Brain microvascular endothelial cell (primary cell): ENCODE measurements around the gene FARP1.

ENCODE experiments used
- DNase-seq: peaks from one replicate; pipeline ENCODE4 v3.0.0-alpha.2; 2020
- H3K27ac ChIP-seq: fragments of 250-450 bp; sonication (Bioruptor Pico); 2 replicates; pipeline ENCODE4 v1.5.1; 2020; ENCODE audit warnings: mild to moderate bottlenecking, moderate library complexity
- H3K27me3 ChIP-seq: fragments of 250-450 bp; sonication (Bioruptor Pico); replicated peaks from 2 replicates; pipeline ENCODE4 v1.5.1; 2020; ENCODE audit warnings: mild to moderate bottlenecking
- H3K36me3 ChIP-seq: fragments of 250-450 bp; sonication (Bioruptor Pico); replicated peaks from 2 replicates; pipeline ENCODE4 v1.5.1; 2020; ENCODE audit warnings: mild to moderate bottlenecking
- H3K4me3 ChIP-seq: 2 replicates; pipeline ENCODE4 v1.5.1; 2011; ENCODE audit warnings: low read depth, mild to moderate bottlenecking, control low read depth, low read length, moderate library complexity
- in situ Hi-C: cut with HindIII; loops from 2 replicates; pipeline ENCODE4 v1.10.0; 2017; ENCODE audit warnings: low sequenced_read_pairs, low pct_ligation_motif_present
- TF ChIP-seq, protein P1 (sequence below): IDR thresholded peaks from 2 replicates; pipeline ENCODE4 v1.5.1; 2011; ENCODE audit warnings: low read depth, mild to moderate bottlenecking, moderate library complexity, low read length, control low read depth, inconsistent platforms; ENCODE audit errors: missing control alignments

FARP1 gene

DNA sequence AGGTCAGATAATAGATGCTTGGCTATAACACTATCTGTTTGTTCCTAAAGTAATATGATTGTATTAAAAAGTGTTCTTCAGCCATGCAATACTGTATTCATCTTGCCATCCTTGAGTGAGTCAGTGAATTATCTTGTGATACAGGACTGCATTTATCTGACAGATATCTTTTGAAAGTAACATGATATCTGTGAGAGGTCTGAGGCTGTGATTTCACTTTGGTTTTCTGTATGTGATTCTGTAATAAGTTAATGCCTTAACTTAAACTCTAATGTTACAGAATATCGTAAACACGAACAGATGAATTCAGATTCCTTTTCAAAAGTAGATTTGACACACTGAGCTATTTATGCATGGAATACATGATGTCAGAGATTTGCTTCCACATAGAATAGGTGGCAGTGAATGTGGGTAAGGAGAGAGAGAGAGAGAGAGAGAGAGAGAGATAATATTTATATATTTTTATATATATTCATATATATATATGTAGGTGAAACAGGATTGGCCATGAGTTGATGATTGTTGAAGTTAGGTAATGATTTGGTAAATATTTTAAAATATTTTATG is 132.1 kb downstream of the FARP1 start:
- H3K4me3 ChIP-seq: no peak overlapping the region
- no peaks in the 10 kb centered on the region for H3K36me3 ChIP-seq
- in situ Hi-C loops: no loop called here
- DNase-seq: peak; percentile 43
- H3K27me3 ChIP-seq: no peaks in the 10 kb centered on the region
- TF ChIP-seq, protein P1, sequence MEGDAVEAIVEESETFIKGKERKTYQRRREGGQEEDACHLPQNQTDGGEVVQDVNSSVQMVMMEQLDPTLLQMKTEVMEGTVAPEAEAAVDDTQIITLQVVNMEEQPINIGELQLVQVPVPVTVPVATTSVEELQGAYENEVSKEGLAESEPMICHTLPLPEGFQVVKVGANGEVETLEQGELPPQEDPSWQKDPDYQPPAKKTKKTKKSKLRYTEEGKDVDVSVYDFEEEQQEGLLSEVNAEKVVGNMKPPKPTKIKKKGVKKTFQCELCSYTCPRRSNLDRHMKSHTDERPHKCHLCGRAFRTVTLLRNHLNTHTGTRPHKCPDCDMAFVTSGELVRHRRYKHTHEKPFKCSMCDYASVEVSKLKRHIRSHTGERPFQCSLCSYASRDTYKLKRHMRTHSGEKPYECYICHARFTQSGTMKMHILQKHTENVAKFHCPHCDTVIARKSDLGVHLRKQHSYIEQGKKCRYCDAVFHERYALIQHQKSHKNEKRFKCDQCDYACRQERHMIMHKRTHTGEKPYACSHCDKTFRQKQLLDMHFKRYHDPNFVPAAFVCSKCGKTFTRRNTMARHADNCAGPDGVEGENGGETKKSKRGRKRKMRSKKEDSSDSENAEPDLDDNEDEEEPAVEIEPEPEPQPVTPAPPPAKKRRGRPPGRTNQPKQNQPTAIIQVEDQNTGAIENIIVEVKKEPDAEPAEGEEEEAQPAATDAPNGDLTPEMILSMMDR: no peak
- H3K27ac ChIP-seq: peak overlapping the region; percentile 52

- in situ Hi-C loops: no loop called here
- DNase-seq: no peak
- no peaks in the 10 kb centered on the region for H3K27me3 ChIP-seq
- no peak overlapping the region for H3K27ac ChIP-seq
- H3K4me3 ChIP-seq: no peak overlapping the region
- H3K36me3 ChIP-seq: no peaks in the 10 kb centered on the region
- TF ChIP-seq, protein P1: no peak
These were observed 132.8 kb downstream of the FARP1 start for GRCh38 chr13:98275681-98276171.

DNA sequence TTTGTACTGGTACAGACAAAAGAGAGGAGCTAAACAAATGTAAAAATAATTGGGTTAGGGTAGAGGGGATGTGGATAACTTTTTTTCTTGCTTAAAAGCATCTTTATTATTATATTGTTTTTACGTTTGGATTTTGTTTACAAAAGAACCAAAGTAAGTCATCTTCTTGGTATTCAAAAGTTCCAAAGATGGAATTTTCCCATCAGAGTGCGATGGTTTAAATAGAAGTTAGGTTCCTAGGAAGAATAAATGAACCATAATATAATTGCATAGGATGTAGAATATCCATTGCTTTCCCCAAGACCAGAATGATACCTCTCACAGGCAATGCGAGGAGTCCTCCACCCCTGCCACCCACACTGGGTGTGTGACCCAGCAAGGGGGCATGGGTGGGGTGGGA is 133.6 kb downstream of the FARP1 start:
- Histone ChIP-seq H3K4me3 (no peak overlapping the region), H3K36me3 (no peaks in the 10 kb centered on the region), H3K27ac (no peak overlapping the region), H3K27me3 (no peaks in the 10 kb centered on the region)
- in situ Hi-C loops: no loop called here
- no peak for DNase-seq
- TF ChIP-seq, protein P1: no peak

DNA sequence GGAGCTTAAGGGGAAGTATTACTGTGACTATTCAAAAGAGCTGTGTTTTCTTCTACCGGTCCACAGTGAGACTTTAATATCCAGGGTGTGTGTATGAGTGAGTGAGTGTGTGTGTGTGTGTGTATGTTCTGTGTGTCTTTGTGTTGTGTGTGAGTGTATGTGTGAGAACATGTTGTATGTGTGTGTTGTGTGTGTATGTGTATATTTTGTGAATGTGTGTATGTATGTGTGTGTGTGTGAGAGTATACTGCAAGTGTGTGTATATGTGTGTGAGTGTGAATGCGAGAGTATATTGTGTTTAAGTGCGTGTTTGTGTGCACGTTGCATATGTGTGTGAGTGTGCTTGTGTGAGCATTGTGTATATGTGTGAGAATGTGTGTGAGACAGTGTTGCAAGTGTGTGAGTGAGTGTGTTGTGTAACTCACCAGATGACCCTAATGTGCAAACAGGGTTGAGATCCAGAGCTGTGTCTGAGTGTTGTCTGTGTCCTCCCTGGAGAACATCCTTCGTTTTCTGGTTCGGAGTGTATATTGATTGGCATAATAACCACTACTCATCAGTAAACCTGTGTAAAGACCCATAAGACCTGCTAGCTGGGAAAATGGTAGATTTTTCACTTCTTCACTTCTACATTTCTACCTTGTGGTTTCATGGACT is 135.3 kb downstream of the FARP1 start:
- no peak overlapping the region for H3K27ac ChIP-seq
- no peak overlapping the region for H3K4me3 ChIP-seq
- TF ChIP-seq, protein P1: no peak
- H3K36me3 ChIP-seq: no peaks in the 10 kb centered on the region
- in situ Hi-C loops: no loop called here
- DNase-seq: no peak
- no peaks in the 10 kb centered on the region for H3K27me3 ChIP-seq

- H3K36me3 ChIP-seq: no peaks in the 10 kb centered on the region
- no peak overlapping the region for H3K27ac ChIP-seq
- in situ Hi-C loops: no loop called here
- DNase-seq: no peak
- TF ChIP-seq, protein P1: no peak
- H3K27me3 ChIP-seq: no peaks in the 10 kb centered on the region
- H3K4me3 ChIP-seq: no peak overlapping the region
These were observed 136.7 kb downstream of the FARP1 start for GRCh38 chr13:98279473-98280175.
